Transverse colon (tissue), 4 donors: ENCODE data around the gene PBX3. TPM values are rescaled to one million over a fixed set of nuclear protein-coding genes. Genes with fewer than 3 reads are reported as not detected.

Experiments used
- DNase-seq: peaks from one replicate; pipeline ENCODE4 v3.0.0-alpha.2; 2019
- H3K27ac ChIP-seq, 4 donors: fragments of 200-600 bp; sonication (generic); 2 replicates each; pipeline ENCODE4 v1.5.1; 2016 to 2018; ENCODE audit warnings: inconsistent platforms in 4 of 4
- H3K27me3 ChIP-seq: fragments of 200-600 bp; sonication (generic); 2 replicates; pipeline ENCODE4 v1.5.1; 2017; ENCODE audit warnings: inconsistent platforms
- H3K36me3 ChIP-seq, 4 donors: fragments of 200-600 bp; sonication (generic); 2 replicates each; pipeline ENCODE4 v1.5.1; 2017 to 2019; ENCODE audit warnings: inconsistent platforms in 4 of 4
- H3K4me1 ChIP-seq, 4 donors: fragments of 200-600 bp; sonication (generic); 2 replicates each; pipeline ENCODE4 v1.5.1; 2017 to 2020; ENCODE audit warnings: inconsistent platforms in 4 of 4
- H3K4me3 ChIP-seq, 4 donors: fragments of 200-600 bp; sonication (generic); 1 replicate in 1 of 4; 2 replicates in 3 of 4; pipeline versions ENCODE4 v1.5.1 to v1.6.1; 2017 to 2019; ENCODE audit warnings: inconsistent platforms in 4 of 4
- H3K9me3 ChIP-seq, 2 donors: fragments of 200-600 bp; sonication (generic); 2 replicates each; pipeline ENCODE4 v1.5.1; 2017 to 2019; ENCODE audit warnings: inconsistent platforms in 2 of 2
- EP300 ChIP-seq: sonication (generic); formaldehyde crosslinking; IDR thresholded peaks from one replicate; pipeline ENCODE4 v1.6.1; 2017; ENCODE audit warnings: antibody characterized with exemption, low read depth
- POLR2A ChIP-seq: fragments of 450-650 bp; IDR thresholded peaks from one replicate; pipeline ENCODE4 v1.6.1; 2016; ENCODE audit warnings: antibody characterized with exemption, mild to moderate bottlenecking, moderate library complexity
- POLR2AphosphoS5 ChIP-seq, 3 donors: sonication (generic); formaldehyde crosslinking; IDR thresholded peaks; one replicate each; pipeline ENCODE4 v1.6.1; 2016; ENCODE audit warnings: antibody characterized with exemption in 3 of 3
- WGBS, 2 donors: methylation state at CpG; one replicate each; pipeline ENCODE4 v1.1.5; 2018; ENCODE audit warnings: low coverage in 1 of 2; 5-methylcytosine and 5-hydroxymethylcytosine counted together
- in situ Hi-C, 4 donors: fragments of 200-750 bp; cut with MboI; loops; one replicate each; pipeline versions ENCODE4 v1.15.0 to v1.15.1; 2017; ENCODE audit warnings: low sequenced_read_pairs in 3 of 4, low pct_ligation_motif_present in 1 of 4, low pct_unique_long_range_greater_than_20kb in 1 of 4
- intact Hi-C: fragments of 100-400 bp; cut with DNase I; formaldehyde crosslinking; loops from one replicate; pipeline ENCODE4 v1.15.1; 2023; ENCODE audit warnings: low total_unique reads
- total RNA-seq, 4 donors: library from RNA; depleted of rRNA; stranded (reverse); fragments of >200 nt; gene quantifications; one replicate each; pipeline ENCODE4 v1.1.0, GENCODE V29; 2016
- TF ChIP-seq, protein P1 (sequence below), 5 experiments: fragments of 200-600 bp in 3 of 5; fragments of 450-650 bp in 2 of 5; sonication (generic) in 3 of 5; IDR thresholded peaks; 1 replicate in 2 of 5; 2 replicates in 3 of 5; pipeline ENCODE4 v1.5.1; 2016 to 2017; ENCODE audit warnings: antibody characterized with exemption in 5 of 5, inconsistent platforms in 3 of 5, mild to moderate bottlenecking in 2 of 5, moderate library complexity in 1 of 5

Gene PBX3
- total RNA-seq, 4 donors from 2014 or later, result 16.4 to 70.3 (median 20.4) TPM

DNA sequence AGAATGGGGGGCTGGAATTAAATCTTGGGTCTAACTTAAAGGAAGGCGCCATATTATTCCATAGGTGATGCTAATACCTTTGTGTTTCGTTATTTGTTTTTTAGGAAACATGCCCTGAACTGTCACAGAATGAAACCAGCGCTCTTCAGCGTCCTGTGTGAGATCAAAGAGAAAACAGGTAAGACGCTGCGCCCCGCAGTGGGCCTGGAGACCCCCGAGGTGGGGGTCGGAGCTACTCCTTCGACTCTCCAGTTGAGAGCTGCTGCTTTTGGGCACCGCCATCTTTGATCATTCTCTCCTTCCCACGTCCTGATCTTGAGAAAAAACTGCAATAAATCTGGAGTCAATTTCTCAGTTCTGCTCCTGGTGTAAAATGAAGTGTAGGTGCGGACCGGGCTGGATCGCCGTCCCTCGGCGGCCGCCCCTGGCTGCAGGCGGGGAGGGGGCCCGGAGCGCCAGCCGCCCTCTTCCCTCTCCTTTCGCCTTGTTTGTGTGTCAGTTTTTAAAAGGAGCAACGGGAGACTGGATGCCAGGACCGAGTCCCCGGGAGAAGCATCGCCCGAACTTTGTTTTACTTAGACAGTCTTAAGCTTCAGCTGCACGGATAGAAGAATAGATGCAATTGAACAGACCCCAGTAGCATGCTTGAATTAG, 1.4 kb downstream of the PBX3 start:
- in situ Hi-C loops, result no loop called here
- H3K4me1 ChIP-seq, result peaks cover 0 to 44% (median 11%) of the 10 kb centered on the region in 4 donors

DNA sequence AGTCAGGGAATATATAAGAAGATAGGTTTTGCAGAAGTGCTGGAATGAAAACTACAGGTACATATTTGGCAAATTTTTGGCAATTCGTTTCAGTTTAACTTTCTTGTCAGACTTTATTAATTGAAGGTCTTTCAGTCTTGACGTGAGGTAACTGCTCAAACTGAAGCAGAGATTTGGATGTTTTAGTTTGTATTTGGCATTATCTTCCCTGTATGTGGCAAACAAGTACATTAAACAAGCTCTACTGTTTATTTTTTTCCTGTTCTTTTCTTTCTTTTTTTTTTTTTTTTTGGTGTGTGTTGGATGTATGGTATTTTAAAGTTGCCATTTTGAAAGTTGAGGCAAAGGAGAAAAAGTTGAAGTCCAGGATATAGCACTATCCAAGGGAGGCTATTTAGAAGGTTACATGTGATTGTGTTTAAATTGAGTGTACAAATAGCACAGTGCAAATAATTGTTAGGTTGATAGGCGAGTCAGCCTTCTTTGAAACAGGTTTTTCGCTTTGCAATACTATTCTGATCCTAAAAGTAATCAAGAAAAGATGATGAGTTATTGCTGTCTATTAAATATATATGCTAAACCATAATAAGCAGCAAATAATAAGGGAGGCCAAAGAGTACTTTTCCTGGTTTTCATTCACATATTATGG, 2.2 kb downstream of the PBX3 start:
- peaks cover 0 to 48% (median 11%) of the 10 kb centered on the region in 4 donors for H3K4me1 ChIP-seq
- WGBS, 2 donors, result 64 to 67% methylated on average over 4 of the region's 4 CpGs
- no peak for TF ChIP-seq EP300
- no peak for TF ChIP-seq POLR2A
- TF ChIP-seq, protein P1, sequence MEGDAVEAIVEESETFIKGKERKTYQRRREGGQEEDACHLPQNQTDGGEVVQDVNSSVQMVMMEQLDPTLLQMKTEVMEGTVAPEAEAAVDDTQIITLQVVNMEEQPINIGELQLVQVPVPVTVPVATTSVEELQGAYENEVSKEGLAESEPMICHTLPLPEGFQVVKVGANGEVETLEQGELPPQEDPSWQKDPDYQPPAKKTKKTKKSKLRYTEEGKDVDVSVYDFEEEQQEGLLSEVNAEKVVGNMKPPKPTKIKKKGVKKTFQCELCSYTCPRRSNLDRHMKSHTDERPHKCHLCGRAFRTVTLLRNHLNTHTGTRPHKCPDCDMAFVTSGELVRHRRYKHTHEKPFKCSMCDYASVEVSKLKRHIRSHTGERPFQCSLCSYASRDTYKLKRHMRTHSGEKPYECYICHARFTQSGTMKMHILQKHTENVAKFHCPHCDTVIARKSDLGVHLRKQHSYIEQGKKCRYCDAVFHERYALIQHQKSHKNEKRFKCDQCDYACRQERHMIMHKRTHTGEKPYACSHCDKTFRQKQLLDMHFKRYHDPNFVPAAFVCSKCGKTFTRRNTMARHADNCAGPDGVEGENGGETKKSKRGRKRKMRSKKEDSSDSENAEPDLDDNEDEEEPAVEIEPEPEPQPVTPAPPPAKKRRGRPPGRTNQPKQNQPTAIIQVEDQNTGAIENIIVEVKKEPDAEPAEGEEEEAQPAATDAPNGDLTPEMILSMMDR (IDR thresholded peaks at IDR 0.05), result no peak
- TF ChIP-seq POLR2AphosphoS5 (IDR thresholded peaks at IDR 0.05), result no peak
- in situ Hi-C loops, result no loop called here
- H3K9me3 ChIP-seq, result no peaks in the 10 kb centered on the region
- peak overlapping the region; percentile 83 to 94 (median 89) for H3K27ac ChIP-seq
- no peaks in the 10 kb centered on the region for H3K36me3 ChIP-seq
- no peaks in the 10 kb centered on the region for H3K27me3 ChIP-seq
- intact Hi-C loops, result loop anchor here (5.0 kb wide), 1 partner anchor 73 kb away; no protein-coding TSS in a partner anchor
- peak overlapping the region in 3 of 4 donors; percentile 62 to 95 (median 88) for H3K4me3 ChIP-seq
- no peak for DNase-seq

More for the DNA sequence above, 1.4 kb downstream of the PBX3 start:
- 18 to 22% methylated on average over 2 to 30 of the region's 30 CpGs for WGBS, 2 donors
- no peak for DNase-seq
- Histone ChIP-seq H3K27ac (peak overlapping the region; percentile 83 to 94 (median 89)), H3K36me3 (no peaks in the 10 kb centered on the region), H3K27me3 (no peaks in the 10 kb centered on the region), H3K9me3 (no peaks in the 10 kb centered on the region), H3K4me3 (peak overlapping the region; percentile 62 to 95 (median 88))
- TF ChIP-seq POLR2AphosphoS5 (IDR thresholded peaks at IDR 0.05), result no peak
- TF ChIP-seq, protein P1 (IDR thresholded peaks at IDR 0.05), result no peak
- no peak for TF ChIP-seq POLR2A
- TF ChIP-seq EP300, result no peak
- intact Hi-C loops, result loop anchor here (5.0 kb wide), 1 partner anchor 74 kb away; no protein-coding TSS in a partner anchor

DNA sequence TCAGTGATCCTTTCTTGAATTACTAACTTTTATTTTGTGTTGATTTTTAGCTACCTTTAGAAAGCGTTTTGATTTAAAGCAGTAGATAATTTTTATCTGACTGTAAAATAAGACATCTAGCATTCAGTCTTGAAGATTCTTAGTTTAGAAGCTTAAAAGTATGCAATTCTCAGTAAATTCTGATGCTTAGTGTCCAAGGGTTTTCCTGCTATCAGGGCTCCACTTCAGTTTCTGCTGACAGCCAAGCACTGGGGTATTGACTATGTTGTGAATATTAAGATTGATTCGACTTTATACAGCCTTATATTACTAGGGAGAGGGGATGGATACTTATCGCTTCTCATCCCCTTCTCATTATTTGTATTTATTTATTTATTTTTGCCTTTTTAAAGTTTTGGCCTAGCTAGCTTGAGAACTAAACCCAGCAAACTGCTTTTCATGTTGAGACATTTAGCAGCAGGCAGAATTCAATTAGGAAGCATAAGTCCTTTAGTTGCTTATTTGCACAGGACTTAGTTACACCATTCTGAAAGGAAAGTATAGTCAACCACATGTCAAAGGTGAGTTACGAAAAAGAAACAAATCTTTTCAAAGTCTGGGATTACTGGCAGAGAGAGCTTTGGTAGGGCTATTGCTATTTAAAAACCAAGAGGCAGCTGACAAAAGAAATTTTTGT, 2.9 kb downstream of the PBX3 start:
- H3K4me1 ChIP-seq, result peaks cover 0 to 49% (median 11%) of the 10 kb centered on the region in 4 donors
- DNase-seq, result no peak
- no peaks in the 10 kb centered on the region for H3K36me3 ChIP-seq
- no peaks in the 10 kb centered on the region for H3K9me3 ChIP-seq
- in situ Hi-C loops, result no loop called here
- WGBS, 2 donors, result 67 to 72% methylated on average over 4 of the region's 4 CpGs
- TF ChIP-seq, protein P1 (IDR thresholded peaks at IDR 0.05), result no peak
- TF ChIP-seq POLR2A, result no peak
- no peak for TF ChIP-seq EP300
- TF ChIP-seq POLR2AphosphoS5 (IDR thresholded peaks at IDR 0.05), result no peak
- no peaks in the 10 kb centered on the region for H3K27me3 ChIP-seq
- intact Hi-C loops, result loop anchor here (5.0 kb wide), 1 partner anchor 72 kb away; no protein-coding TSS in a partner anchor
- H3K27ac ChIP-seq, result peak overlapping the region; percentile 53 to 94 (median 68)
- peak overlapping the region in 2 of 4 donors; percentile 3 to 95 for H3K4me3 ChIP-seq

DNA sequence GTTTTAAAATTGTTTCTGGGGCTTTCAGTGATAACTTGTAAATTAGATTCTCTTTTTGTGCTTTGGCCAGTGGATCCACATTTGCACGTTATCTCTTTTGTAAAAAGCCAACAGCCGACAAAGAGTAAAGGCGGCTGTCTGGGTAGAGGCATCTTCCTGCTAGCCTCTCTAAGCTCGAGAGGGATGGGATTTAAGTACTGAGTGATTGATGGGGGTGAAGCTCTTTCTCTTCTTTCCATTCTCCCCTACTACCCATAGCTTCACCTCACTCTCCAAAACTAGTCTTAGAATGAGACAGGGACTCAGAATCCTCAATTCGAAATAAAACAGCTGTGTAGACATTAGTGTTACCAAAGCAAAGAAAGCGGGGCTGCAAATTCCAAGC, 3.4 kb downstream of the PBX3 start:
- DNase-seq, result no peak
- peak overlapping the region; percentile 53 to 94 (median 68) for H3K27ac ChIP-seq
- peak overlapping the region in 2 of 4 donors; percentile 3 to 95 for H3K4me3 ChIP-seq
- H3K4me1 ChIP-seq, result peaks cover 0 to 44% (median 9%) of the 10 kb centered on the region in 4 donors
- WGBS, 2 donors, result 53 to 78% methylated on average over 5 to 6 of the region's 6 CpGs
- no peaks in the 10 kb centered on the region for H3K9me3 ChIP-seq
- no peaks in the 10 kb centered on the region for H3K36me3 ChIP-seq
- intact Hi-C loops (no loop called here), in situ Hi-C loops (no loop called here)
- no peaks in the 10 kb centered on the region for H3K27me3 ChIP-seq
- TF ChIP-seq EP300, result no peak
- TF ChIP-seq, protein P1 (IDR thresholded peaks at IDR 0.05), result no peak
- no peak for TF ChIP-seq POLR2AphosphoS5 (IDR thresholded peaks at IDR 0.05)
- TF ChIP-seq POLR2A, result no peak
